Aorta (tissue), 5 donors: ENCODE data around the gene APOB. TPM values are rescaled to one million over a fixed set of nuclear protein-coding genes. Genes with fewer than 3 reads are reported as not detected.

Experiments used
- ATAC-seq: fragments of 200-7000 bp; cut with Tn5 transposase; one replicate; pipeline ENCODE4 v1.9.1; 2022; ENCODE audit warnings: moderate library complexity; ENCODE audit not compliant: low FRiP score
- DNase-seq, 2 donors: peaks; one replicate each; pipeline ENCODE4 v3.0.0-alpha.2; 2020
- H3K27ac ChIP-seq, 2 donors: one replicate each; pipeline ENCODE4 v1.5.1; 2013; ENCODE audit warnings: low read length in 2 of 2, mild to moderate bottlenecking in 2 of 2, moderate library complexity in 2 of 2, control low read depth in 1 of 2, inconsistent platforms in 1 of 2, low read depth in 1 of 2
- H3K27me3 ChIP-seq, 2 donors: one replicate each; pipeline ENCODE4 v1.6.1; 2013; ENCODE audit warnings: control low read depth in 1 of 2, low read length in 1 of 2, mild to moderate bottlenecking in 1 of 2, moderate library complexity in 1 of 2; ENCODE audit not compliant: insufficient read depth in 2 of 2, control insufficient read depth in 1 of 2
- H3K36me3 ChIP-seq, 2 donors: one replicate each; pipeline ENCODE4 v1.6.1; 2013; ENCODE audit warnings: control low read depth in 1 of 2, low read length in 1 of 2, mild to moderate bottlenecking in 1 of 2; ENCODE audit not compliant: insufficient read depth in 2 of 2, control insufficient read depth in 1 of 2
- H3K4me1 ChIP-seq, 2 donors: one replicate each; pipeline ENCODE4 v1.6.1; 2013; ENCODE audit warnings: low read length in 2 of 2, control low read depth in 1 of 2, mild to moderate bottlenecking in 1 of 2, moderate library complexity in 1 of 2; ENCODE audit not compliant: insufficient read depth in 2 of 2, control insufficient read depth in 1 of 2
- H3K4me3 ChIP-seq, 2 donors: one replicate each; pipeline ENCODE4 v1.5.1; 2013; ENCODE audit warnings: low read length in 2 of 2, control low read depth in 1 of 2, mild to moderate bottlenecking in 1 of 2
- H3K9me3 ChIP-seq: one replicate; pipeline ENCODE4 v1.6.1; 2013; ENCODE audit warnings: mild to moderate bottlenecking, low read length; ENCODE audit not compliant: control insufficient read depth
- WGBS, 2 donors: extraction: QIAGEN DNeasy Blood & Tissue Kit; methylation state at CpG; one replicate each; pipeline ENCODE4 v1.1.7; 2013; 5-methylcytosine and 5-hydroxymethylcytosine counted together
- intact Hi-C, 2 donors: fragments of 100-400 bp; cut with DNase I; formaldehyde crosslinking; loops; one replicate each; pipeline versions ENCODE4 v1.14.2 to v1.15.0; 2022
- polyA plus RNA-seq, 2 donors: library from polyadenylated mRNA; stranded (reverse); fragments of 200-250 nt; gene quantifications; one replicate each; pipeline ENCODE4 v1.2.3, GENCODE V29; 2013
- total RNA-seq, 2 donors: library from RNA; stranded (reverse); fragmentation: NEBNext Ultra II Directional; extraction: Animal tissue kit (Norgen Biotek cat#: 25700); gene quantifications; one replicate each; pipeline ENCODE4 v1.2.1, GENCODE V29; 2021
- donor health status: healthy with polysubstance abuse.
- donor health status: Bipolar disorder and iron deficiency.
- donor health status: DM: no; HTN: no; CAD: no.
- donor health status: DM: no; HTN: no; CAD: no.
- donor health status: DM: yes; HTN: yes; CAD: no.

The APOB gene
- total and polyA plus RNA-seq, 4 donors, result 0.38 to 8.8 (median 5.3) TPM

- WGBS, 2 donors, result 95 to 96% methylated on average over 15 of the region's 15 CpGs
- no peaks in the 10 kb centered on the region for H3K9me3 ChIP-seq
- no peaks in the 10 kb centered on the region for H3K27me3 ChIP-seq
- H3K4me3 ChIP-seq, result no peak overlapping the region
- no peak overlapping the region for H3K27ac ChIP-seq
- DNase-seq (no peak), ATAC-seq (no peak)
- intact Hi-C loops, result loop anchor here (5.0 kb wide), 3 partner anchors 35 to 365 kb away; no protein-coding TSS in a partner anchor
- H3K4me1 ChIP-seq, result peaks cover 1 to 2% of the 10 kb centered on the region in 2 donors
- peaks cover 2 to 6% of the 10 kb centered on the region in 2 donors for H3K36me3 ChIP-seq
Measured at GRCh38 chr2:21036708-21037670, 6.9 kb downstream of the APOB start.

DNA sequence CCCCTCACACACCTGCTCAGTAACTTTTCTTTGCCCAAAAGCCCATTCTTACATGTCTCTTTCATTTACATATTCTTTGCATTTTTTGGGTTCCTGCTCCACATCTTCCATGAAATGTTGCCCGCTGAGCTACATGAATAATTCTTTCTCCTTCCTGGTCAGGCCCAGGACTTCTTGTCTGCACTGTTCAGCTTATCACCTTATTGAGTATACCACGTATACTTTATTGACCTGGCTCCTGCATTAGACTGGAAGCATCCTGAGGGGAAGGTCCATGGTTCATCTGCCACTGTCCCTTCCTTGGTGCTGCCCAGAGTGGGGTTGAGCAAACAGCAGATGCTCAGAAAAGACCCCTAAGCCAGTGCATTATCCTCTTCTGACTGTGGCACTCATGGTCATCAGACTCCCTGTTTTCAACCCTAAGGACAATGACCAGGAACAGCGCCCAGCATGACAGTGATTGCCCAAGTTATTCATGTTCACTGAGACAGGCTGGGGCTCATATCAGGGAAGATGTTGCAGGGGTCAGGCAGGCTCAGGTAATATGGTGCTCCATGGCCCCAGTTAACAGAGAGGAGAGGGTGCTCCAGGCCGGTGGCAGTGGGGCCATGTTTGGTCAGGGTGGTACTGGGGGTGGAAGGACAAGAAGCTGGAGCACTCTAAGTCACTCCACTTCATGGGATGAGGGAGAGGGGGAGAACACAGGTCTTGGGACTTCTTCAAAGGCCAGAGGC lies 7.7 kb downstream of the APOB start:
- ATAC-seq (no peak), DNase-seq (no peak)
- Histone ChIP-seq H3K4me1 (peaks cover 1 to 2% of the 10 kb centered on the region in 2 donors), H3K4me3 (no peak overlapping the region), H3K27ac (no peak overlapping the region), H3K9me3 (no peaks in the 10 kb centered on the region), H3K36me3 (peaks cover 2 to 6% of the 10 kb centered on the region in 2 donors), H3K27me3 (no peaks in the 10 kb centered on the region)
- intact Hi-C loops, result loop anchor here (5.0 kb wide), 3 partner anchors 34 to 364 kb away; no protein-coding TSS in a partner anchor
- 98 to 99% methylated on average over 4 of the region's 4 CpGs for WGBS, 2 donors

- Histone ChIP-seq H3K4me1 (peaks cover 1 to 2% of the 10 kb centered on the region in 2 donors), H3K9me3 (no peaks in the 10 kb centered on the region), H3K36me3 (peaks cover 2 to 6% of the 10 kb centered on the region in 2 donors), H3K4me3 (no peak overlapping the region), H3K27me3 (no peaks in the 10 kb centered on the region), H3K27ac (no peak overlapping the region)
- intact Hi-C loops, result loop anchor here (5.0 kb wide), 3 partner anchors 33 to 363 kb away; no protein-coding TSS in a partner anchor
- ATAC-seq, result no peak
- 40 to 49% methylated on average over 6 of the region's 6 CpGs for WGBS, 2 donors
- no peak for DNase-seq
Measured at GRCh38 chr2:21035282-21035973, 8.4 kb downstream of the APOB start.

DNA sequence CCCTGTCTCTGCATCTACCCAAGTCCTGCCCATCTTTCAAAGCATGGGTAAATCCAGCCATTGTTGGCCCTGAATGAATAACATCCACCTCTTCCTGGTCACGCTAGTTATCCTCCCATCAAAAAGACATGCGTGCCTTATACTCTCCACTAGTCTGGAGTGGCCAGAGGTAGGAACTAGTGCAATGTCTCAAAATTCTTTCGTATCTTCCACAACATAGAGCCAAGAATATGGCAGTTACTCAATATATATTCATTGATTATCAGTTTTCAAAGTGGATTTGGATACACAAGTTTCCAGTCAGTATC lies 8.9 kb downstream of the APOB start:
- H3K27me3 ChIP-seq, result no peaks in the 10 kb centered on the region
- no peak overlapping the region for H3K27ac ChIP-seq
- no peak for ATAC-seq
- H3K36me3 ChIP-seq, result peaks cover 2 to 6% of the 10 kb centered on the region in 2 donors
- H3K9me3 ChIP-seq, result no peaks in the 10 kb centered on the region
- no peak overlapping the region for H3K4me3 ChIP-seq
- intact Hi-C loops, result loop anchor here (5.0 kb wide), 3 partner anchors 33 to 363 kb away; no protein-coding TSS in a partner anchor
- DNase-seq, result no peak
- 94 to 96% methylated on average over 3 of the region's 3 CpGs for WGBS, 2 donors
- peaks cover 1 to 2% of the 10 kb centered on the region in 2 donors for H3K4me1 ChIP-seq

GRCh38 chr2:21034156-21034971 lies 9.5 kb downstream of the APOB start:
- no peak overlapping the region for H3K27ac ChIP-seq
- peaks cover 1 to 2% of the 10 kb centered on the region in 2 donors for H3K4me1 ChIP-seq
- DNase-seq, result no peak
- peaks cover 2 to 8% of the 10 kb centered on the region in 2 donors for H3K36me3 ChIP-seq
- no peak for ATAC-seq
- H3K9me3 ChIP-seq, result no peaks in the 10 kb centered on the region
- intact Hi-C loops, result no loop called here
- H3K4me3 ChIP-seq, result no peak overlapping the region
- 82 to 83% methylated on average over 4 of the region's 4 CpGs for WGBS, 2 donors
- H3K27me3 ChIP-seq, result no peaks in the 10 kb centered on the region

DNA sequence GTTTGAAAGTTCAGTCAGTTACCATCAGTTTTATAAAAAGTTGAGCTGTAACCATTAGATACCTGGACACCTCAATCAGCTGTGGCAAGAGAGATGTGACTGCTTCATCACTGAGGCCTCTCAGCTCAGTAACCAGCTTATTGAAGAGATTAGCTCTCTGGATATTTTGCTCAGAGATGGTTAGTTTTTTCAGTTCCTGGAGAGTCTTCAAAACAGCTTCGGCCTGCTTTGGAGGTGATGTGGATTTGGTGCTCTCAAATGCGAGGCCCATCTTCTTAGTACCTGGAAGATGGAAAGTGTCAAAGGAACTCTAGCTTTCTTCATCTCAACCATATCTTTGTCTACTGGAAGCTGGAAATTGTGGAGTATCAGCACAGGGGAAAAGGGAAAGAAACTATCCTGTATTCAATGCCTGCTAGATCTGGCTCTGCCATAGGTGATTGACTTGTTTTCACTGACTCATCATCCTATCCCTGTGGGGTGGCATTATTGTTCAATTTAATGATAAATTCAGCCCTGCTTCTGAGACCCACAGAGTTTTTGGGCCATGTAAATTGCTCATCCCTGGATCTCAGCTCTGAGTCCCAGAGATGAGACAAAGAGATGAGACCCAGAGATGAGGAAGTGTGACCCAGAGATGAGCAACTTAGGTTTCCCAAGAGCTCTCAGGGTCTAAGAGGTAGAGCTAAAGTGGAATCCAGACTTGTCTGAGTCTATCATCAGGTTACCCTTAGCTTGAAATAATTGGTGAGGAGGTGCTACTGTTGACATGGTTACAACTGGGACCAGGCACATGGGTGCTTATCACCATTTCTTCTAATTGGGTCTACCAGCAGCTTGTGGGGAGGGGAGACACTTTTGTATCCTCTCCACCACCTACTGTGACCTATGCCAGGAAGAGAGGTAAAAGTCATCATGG lies 10.4 kb downstream of the APOB start:
- Histone ChIP-seq H3K27ac (no peak overlapping the region), H3K4me3 (no peak overlapping the region), H3K9me3 (no peaks in the 10 kb centered on the region), H3K27me3 (no peaks in the 10 kb centered on the region), H3K4me1 (peaks cover 0 to 1% of the 10 kb centered on the region in 2 donors), H3K36me3 (peaks cover 2 to 8% of the 10 kb centered on the region in 2 donors)
- no peak for DNase-seq
- no peak for ATAC-seq
- intact Hi-C loops, result no loop called here
- WGBS, 2 donors, result 96 to 100% methylated on average over 2 of the region's 2 CpGs

GRCh38 chr2:21032338-21033236 lies 11.3 kb downstream of the APOB start:
- H3K27ac ChIP-seq, result no peak overlapping the region
- 93% methylated on average over 14 of the region's 14 CpGs for WGBS, 2 donors
- no peaks in the 10 kb centered on the region for H3K27me3 ChIP-seq
- DNase-seq (no peak), ATAC-seq (peak; percentile 27)
- H3K4me3 ChIP-seq, result no peak overlapping the region
- peaks cover 2 to 8% of the 10 kb centered on the region in 2 donors for H3K36me3 ChIP-seq
- H3K4me1 ChIP-seq, result no peaks in the 10 kb centered on the region
- H3K9me3 ChIP-seq, result no peaks in the 10 kb centered on the region
- intact Hi-C loops, result no loop called here
